WERI-Rb-1 (cell line): ENCODE measurements around the gene ADAMTS15.

Experiments
- DNase-seq: peaks from one replicate; pipeline ENCODE4 v3.0.0-alpha.2; 2020
- H3K27ac ChIP-seq: fragments of 250-450 bp; sonication (Bioruptor Pico); 2 replicates; pipeline ENCODE4 v1.5.1; 2020; ENCODE audit warnings: mild to moderate bottlenecking, moderate library complexity
- H3K27me3 ChIP-seq: fragments of 250-450 bp; sonication (Bioruptor Pico); 2 replicates; pipeline ENCODE4 v1.5.1; 2021; ENCODE audit warnings: mild to moderate bottlenecking, low read depth, moderate library complexity; ENCODE audit not compliant: insufficient read depth, severe bottlenecking
- H3K36me3 ChIP-seq: fragments of 250-450 bp; sonication (Bioruptor Pico); 2 replicates; pipeline ENCODE4 v1.5.1; 2020; ENCODE audit warnings: mild to moderate bottlenecking, moderate library complexity
- H3K4me3 ChIP-seq: 2 replicates; pipeline ENCODE4 v1.5.1; 2011; ENCODE audit warnings: low read depth, mild to moderate bottlenecking, control low read depth, low read length
- H3K9me3 ChIP-seq: fragments of 250-450 bp; sonication (Bioruptor Pico); 2 replicates; pipeline ENCODE4 v1.5.1; 2021; ENCODE audit warnings: mild to moderate bottlenecking, moderate library complexity; ENCODE audit not compliant: severe bottlenecking
- CTCF ChIP-seq: IDR thresholded peaks from 2 replicates; pipeline ENCODE4 v1.5.1; 2011; ENCODE audit warnings: low read depth, mild to moderate bottlenecking, control low read depth, inconsistent platforms, low read length

Gene ADAMTS15

DNA sequence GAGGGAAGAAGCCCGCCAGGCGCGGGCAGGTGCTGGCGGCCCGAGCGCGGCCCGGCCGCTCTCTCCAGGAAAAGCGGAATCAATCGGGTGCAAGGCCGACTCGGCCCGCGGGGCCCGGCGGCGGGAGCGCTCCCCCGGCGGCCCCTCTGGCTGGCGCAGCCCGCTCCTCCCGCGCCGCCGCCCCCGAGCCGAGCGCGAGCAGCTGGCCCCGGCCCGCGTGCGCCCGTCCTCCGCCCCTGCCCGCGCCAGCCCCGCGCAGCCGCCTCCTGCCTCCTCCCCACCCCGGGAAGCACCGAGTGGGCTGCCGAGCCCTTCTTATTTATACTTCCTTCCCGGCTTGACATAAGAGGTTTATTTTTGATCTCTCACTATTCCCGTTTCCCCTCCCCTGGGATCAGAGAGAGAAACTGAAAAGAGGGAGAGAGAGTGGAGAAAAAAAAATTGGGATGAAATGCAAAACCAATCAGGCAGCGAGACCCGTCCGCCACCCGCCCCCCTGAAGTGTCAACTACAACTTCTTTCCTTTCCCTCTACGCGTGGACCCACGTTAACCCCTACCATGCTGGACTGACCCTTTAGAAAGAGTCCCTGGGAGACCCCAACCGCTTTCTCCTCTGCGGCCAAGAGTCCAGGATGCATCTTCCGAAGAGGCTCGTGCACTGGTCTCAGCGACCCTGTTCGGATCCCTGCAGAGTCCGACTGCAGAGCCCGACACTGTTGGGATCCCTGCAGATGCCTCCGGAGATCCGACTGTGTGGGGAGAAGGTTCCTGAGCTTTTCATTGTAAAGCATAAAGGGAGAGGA lies 19.9 kb upstream of the ADAMTS15 start, which contains the start of gene ADAMTS8:
ADAMTS8 (minus strand) TSS at position 294 of the 804 bp plus-strand sequence. CDS start 323 bp downstream, outside the sequence.
- peak; percentile 19 for DNase-seq
- Histone ChIP-seq H3K36me3 (no peaks in the 10 kb centered on the region), H3K9me3 (no peaks in the 10 kb centered on the region), H3K4me3 (peak within 1 kb of the TSS; percentile 47), H3K27ac (no peak within 1 kb of the TSS), H3K27me3 (peaks cover 48% of the 10 kb centered on the region)
- TF ChIP-seq CTCF = no peak

GRCh38 chr11:130429120-130429681 lies 19.2 kb upstream of the ADAMTS15 start:
- DNase-seq = no peak
- TF ChIP-seq CTCF = no peak
- peaks cover 48% of the 10 kb centered on the region for H3K27me3 ChIP-seq
- H3K4me3 ChIP-seq = no peak overlapping the region
- H3K27ac ChIP-seq = no peak overlapping the region
- H3K9me3 ChIP-seq = no peaks in the 10 kb centered on the region
- no peaks in the 10 kb centered on the region for H3K36me3 ChIP-seq

GRCh38 chr11:130429983-130430382 lies 18.5 kb upstream of the ADAMTS15 start:
- Histone ChIP-seq H3K36me3 (no peaks in the 10 kb centered on the region), H3K4me3 (no peak overlapping the region), H3K9me3 (no peaks in the 10 kb centered on the region), H3K27me3 (peaks cover 48% of the 10 kb centered on the region), H3K27ac (no peak overlapping the region)
- no peak for DNase-seq
- no peak for TF ChIP-seq CTCF

DNA sequence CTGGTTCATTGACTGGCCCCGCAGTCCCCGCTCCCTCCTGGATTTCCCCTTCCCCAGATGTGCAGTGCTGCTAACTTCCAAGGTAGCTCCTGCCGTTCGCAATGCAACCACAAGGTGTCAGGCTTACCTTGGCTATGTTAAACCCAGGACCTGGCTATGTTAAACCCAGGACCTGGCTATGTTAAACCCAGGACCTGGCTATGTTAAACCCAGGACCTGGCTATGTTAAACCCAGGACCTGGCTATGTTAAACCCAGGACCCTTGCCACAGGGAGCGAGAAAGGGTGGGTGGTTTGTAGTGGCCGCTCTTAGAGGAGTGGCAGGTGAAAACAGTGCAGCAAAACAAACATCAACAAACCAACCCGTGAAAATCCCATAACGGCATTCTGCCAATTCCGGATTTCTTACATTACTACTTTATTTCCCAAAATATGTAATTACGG lies 17.1 kb upstream of the ADAMTS15 start:
- TF ChIP-seq CTCF = peak; percentile 81
- Histone ChIP-seq H3K36me3 (no peaks in the 10 kb centered on the region), H3K27ac (no peak overlapping the region), H3K27me3 (peaks cover 41% of the 10 kb centered on the region), H3K9me3 (no peaks in the 10 kb centered on the region), H3K4me3 (no peak overlapping the region)
- peak; percentile 80 for DNase-seq

GRCh38 chr11:130431801-130432200 lies 16.6 kb upstream of the ADAMTS15 start:
- Histone ChIP-seq H3K27ac (no peak overlapping the region), H3K9me3 (no peaks in the 10 kb centered on the region), H3K36me3 (no peaks in the 10 kb centered on the region), H3K4me3 (no peak overlapping the region), H3K27me3 (peaks cover 37% of the 10 kb centered on the region)
- DNase-seq = no peak
- no peak for TF ChIP-seq CTCF
